Thyroid gland (tissue), 4 donors: ENCODE data around the gene BMPR2. TPM values are rescaled to one million over a fixed set of nuclear protein-coding genes. Genes with fewer than 3 reads are reported as not detected.

Source experiments
- DNase-seq, 2 donors: peaks; one replicate each; pipeline ENCODE4 v3.0.0-alpha.2; 2019
- H3K27ac ChIP-seq, 3 donors: fragments of 200-600 bp; sonication (generic); 1 replicate in 2 of 3; 2 replicates in 1 of 3; pipeline ENCODE4 v1.5.1; 2016 to 2019; ENCODE audit warnings: mild to moderate bottlenecking in 1 of 3, moderate library complexity in 1 of 3
- H3K27me3 ChIP-seq: fragments of 200-600 bp; sonication (generic); one replicate; pipeline ENCODE4 v1.5.1; 2019
- H3K36me3 ChIP-seq, 2 donors: fragments of 200-600 bp; sonication (generic); one replicate each; pipeline ENCODE4 v1.5.1; 2016 to 2019
- H3K4me1 ChIP-seq, 2 donors: fragments of 200-600 bp; sonication (generic); one replicate each; pipeline ENCODE4 v1.5.1; 2017 to 2019
- H3K4me3 ChIP-seq, 3 donors: fragments of 200-600 bp; sonication (generic); replicated peaks in 1 of 3; 1 replicate in 2 of 3; 2 replicates in 1 of 3; pipeline ENCODE4 v1.5.1; 2016; ENCODE audit warnings: mild to moderate bottlenecking in 1 of 3
- H3K9me3 ChIP-seq: fragments of 200-600 bp; sonication (generic); one replicate; pipeline ENCODE4 v1.5.1; 2017
- CTCF ChIP-seq, 6 experiments: fragments of 200-600 bp in 3 of 6; fragments of 450-650 bp in 3 of 6; sonication (generic) in 3 of 6; IDR thresholded peaks; one replicate each; pipeline ENCODE4 v1.5.1; 2016 to 2019; ENCODE audit warnings: antibody characterized with exemption in 6 of 6, mild to moderate bottlenecking in 2 of 6, inconsistent platforms in 1 of 6, moderate library complexity in 1 of 6
- POLR2A ChIP-seq, 2 donors: fragments of 450-650 bp; IDR thresholded peaks; one replicate each; pipeline ENCODE4 v1.6.1; 2017; ENCODE audit warnings: antibody characterized with exemption in 2 of 2, mild to moderate bottlenecking in 2 of 2, moderate library complexity in 1 of 2
- WGBS, 2 donors: methylation state at CpG; one replicate each; pipeline ENCODE4 v1.1.5; 2017; 5-methylcytosine and 5-hydroxymethylcytosine counted together
- intact Hi-C: fragments of 100-400 bp; cut with DNase I; formaldehyde crosslinking; loops from one replicate; pipeline ENCODE4 v1.15.1; 2023
- total RNA-seq, 4 donors: library from RNA; depleted of rRNA; stranded (reverse); fragments of >200 nt; gene quantifications; one replicate each; pipeline ENCODE4 v1.2.3, GENCODE V29; 2016

The BMPR2 gene
- total RNA-seq, 4 donors from 2014 or later: 50.1 to 67.0 (median 56.3) TPM

GRCh38 chr2:202408546-202409140 is 32.5 kb downstream of the BMPR2 start:
- no peak for TF ChIP-seq CTCF (IDR thresholded peaks at IDR 0.05)
- TF ChIP-seq POLR2A (IDR thresholded peaks at IDR 0.05): no peak
- Histone ChIP-seq H3K27me3 (no peaks in the 10 kb centered on the region), H3K4me1 (peaks cover 0 to 7% of the 10 kb centered on the region in 2 donors), H3K36me3 (no peaks in the 10 kb centered on the region), H3K9me3 (no peaks in the 10 kb centered on the region), H3K27ac (no peak overlapping the region), H3K4me3 (no peak overlapping the region)
- WGBS, 2 donors: 77 to 78% methylated on average over 6 of the region's 6 CpGs
- no peak for DNase-seq
- intact Hi-C loops: no loop called here

- 92 to 96% methylated on average over 5 of the region's 5 CpGs for WGBS, 2 donors
- Histone ChIP-seq H3K4me1 (peaks cover 0 to 7% of the 10 kb centered on the region in 2 donors), H3K36me3 (no peaks in the 10 kb centered on the region), H3K27me3 (no peaks in the 10 kb centered on the region), H3K9me3 (no peaks in the 10 kb centered on the region), H3K27ac (no peak overlapping the region), H3K4me3 (no peak overlapping the region)
- TF ChIP-seq POLR2A (IDR thresholded peaks at IDR 0.05) (no peak), CTCF (IDR thresholded peaks at IDR 0.05) (no peak)
- no peak for DNase-seq
- intact Hi-C loops: no loop called here
Observed at GRCh38 chr2:202410092-202410491, 34.0 kb downstream of the BMPR2 start.

GRCh38 chr2:202411097-202411496 is 35.0 kb downstream of the BMPR2 start:
- H3K27me3 ChIP-seq: no peaks in the 10 kb centered on the region
- H3K4me1 ChIP-seq: peaks cover 0 to 5% of the 10 kb centered on the region in 2 donors
- 90 to 94% methylated on average over 1 of the region's 1 CpG for WGBS, 2 donors
- no peaks in the 10 kb centered on the region for H3K9me3 ChIP-seq
- DNase-seq: no peak
- intact Hi-C loops: no loop called here
- H3K36me3 ChIP-seq: no peaks in the 10 kb centered on the region
- no peak overlapping the region for H3K4me3 ChIP-seq
- TF ChIP-seq POLR2A (IDR thresholded peaks at IDR 0.05): no peak
- no peak for TF ChIP-seq CTCF (IDR thresholded peaks at IDR 0.05)
- H3K27ac ChIP-seq: no peak overlapping the region

GRCh38 chr2:202418027-202418426 is 41.9 kb downstream of the BMPR2 start:
- no peak for DNase-seq
- H3K4me3 ChIP-seq: no peak overlapping the region
- H3K27me3 ChIP-seq: no peaks in the 10 kb centered on the region
- intact Hi-C loops: no loop called here
- no peaks in the 10 kb centered on the region for H3K36me3 ChIP-seq
- H3K27ac ChIP-seq: no peak overlapping the region
- 93 to 96% methylated on average over 1 of the region's 1 CpG for WGBS, 2 donors
- peaks cover 1 to 11% of the 10 kb centered on the region in 2 donors for H3K4me1 ChIP-seq
- no peaks in the 10 kb centered on the region for H3K9me3 ChIP-seq
- TF ChIP-seq POLR2A (IDR thresholded peaks at IDR 0.05): no peak
- TF ChIP-seq CTCF (IDR thresholded peaks at IDR 0.05): no peak

GRCh38 chr2:202418511-202418910 is 42.4 kb downstream of the BMPR2 start:
- no peaks in the 10 kb centered on the region for H3K36me3 ChIP-seq
- no peak for TF ChIP-seq POLR2A (IDR thresholded peaks at IDR 0.05)
- no peak for TF ChIP-seq CTCF (IDR thresholded peaks at IDR 0.05)
- intact Hi-C loops: no loop called here
- no peak overlapping the region for H3K27ac ChIP-seq
- peaks cover 3 to 12% of the 10 kb centered on the region in 2 donors for H3K4me1 ChIP-seq
- no peaks in the 10 kb centered on the region for H3K9me3 ChIP-seq
- no peaks in the 10 kb centered on the region for H3K27me3 ChIP-seq
- no peak overlapping the region for H3K4me3 ChIP-seq
- DNase-seq: no peak
